Measurements from ENCODE around the gene CLEC20A. TPM values are rescaled to one million over a fixed set of nuclear protein-coding genes. Genes with fewer than 3 reads are reported as not detected.

Gene CLEC20A
- total RNA-seq, 2 donors from 2014 or later: 3.0 TPM; not detected in 1

DNA sequence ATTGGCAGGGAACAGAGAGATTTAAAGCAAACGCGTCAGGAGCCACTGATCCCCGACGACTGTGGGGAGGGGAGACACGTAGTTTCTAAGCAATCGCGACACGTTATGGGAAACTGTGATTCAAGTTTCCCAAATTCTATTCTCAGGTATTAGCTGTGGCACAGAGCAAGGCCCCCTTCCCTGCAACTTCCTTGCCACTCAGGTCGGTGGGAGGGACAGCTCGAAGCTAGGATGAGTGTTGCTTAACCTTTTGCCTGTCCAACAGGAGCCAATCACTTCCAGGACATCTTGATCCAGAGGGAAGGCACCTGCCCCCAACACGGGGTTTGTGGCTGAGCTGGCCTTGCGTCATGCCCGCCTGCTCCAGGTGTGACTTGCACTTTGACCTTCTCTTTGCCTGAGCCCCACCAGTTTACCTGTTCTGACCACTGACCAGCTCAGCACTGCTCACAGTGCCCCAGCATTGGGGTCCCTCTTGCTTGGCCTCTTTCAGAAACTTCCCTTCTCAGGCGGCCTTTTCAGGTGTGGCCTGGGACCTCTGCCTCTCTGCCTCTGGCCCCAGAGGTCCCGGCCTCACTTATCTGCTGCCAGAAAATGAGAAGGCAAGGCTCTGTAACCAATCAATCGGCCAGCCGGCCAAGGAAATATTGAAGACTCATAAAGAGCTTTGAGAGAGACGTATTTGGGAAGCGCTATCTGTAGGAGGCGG lies 40.8 kb upstream of the CLEC20A start:
- H3K4me3 ChIP-seq: no peak overlapping the region
- H3K27me3 ChIP-seq (replicated peaks; ENCODE audit: insufficient read depth): no peaks in the 10 kb centered on the region
- no peaks in the 10 kb centered on the region for H3K36me3 ChIP-seq
- H3K9me3 ChIP-seq: no peaks in the 10 kb centered on the region
- DNase-seq (ENCODE audit: low spot score) (no peak), ATAC-seq (ENCODE audit: insufficient number of reproducible peaks, low FRiP score, low read depth) (no peak)
- H3K4me1 ChIP-seq (ENCODE audit: control insufficient read depth in 1 of 2, low read depth in 2 of 2): peaks cover 0 to 5% of the 10 kb centered on the region in 2 donors
- H3K27ac ChIP-seq: no peak overlapping the region
- TF ChIP-seq, protein P1, sequence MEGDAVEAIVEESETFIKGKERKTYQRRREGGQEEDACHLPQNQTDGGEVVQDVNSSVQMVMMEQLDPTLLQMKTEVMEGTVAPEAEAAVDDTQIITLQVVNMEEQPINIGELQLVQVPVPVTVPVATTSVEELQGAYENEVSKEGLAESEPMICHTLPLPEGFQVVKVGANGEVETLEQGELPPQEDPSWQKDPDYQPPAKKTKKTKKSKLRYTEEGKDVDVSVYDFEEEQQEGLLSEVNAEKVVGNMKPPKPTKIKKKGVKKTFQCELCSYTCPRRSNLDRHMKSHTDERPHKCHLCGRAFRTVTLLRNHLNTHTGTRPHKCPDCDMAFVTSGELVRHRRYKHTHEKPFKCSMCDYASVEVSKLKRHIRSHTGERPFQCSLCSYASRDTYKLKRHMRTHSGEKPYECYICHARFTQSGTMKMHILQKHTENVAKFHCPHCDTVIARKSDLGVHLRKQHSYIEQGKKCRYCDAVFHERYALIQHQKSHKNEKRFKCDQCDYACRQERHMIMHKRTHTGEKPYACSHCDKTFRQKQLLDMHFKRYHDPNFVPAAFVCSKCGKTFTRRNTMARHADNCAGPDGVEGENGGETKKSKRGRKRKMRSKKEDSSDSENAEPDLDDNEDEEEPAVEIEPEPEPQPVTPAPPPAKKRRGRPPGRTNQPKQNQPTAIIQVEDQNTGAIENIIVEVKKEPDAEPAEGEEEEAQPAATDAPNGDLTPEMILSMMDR (IDR thresholded peaks at IDR 0.05): no peak

DNA sequence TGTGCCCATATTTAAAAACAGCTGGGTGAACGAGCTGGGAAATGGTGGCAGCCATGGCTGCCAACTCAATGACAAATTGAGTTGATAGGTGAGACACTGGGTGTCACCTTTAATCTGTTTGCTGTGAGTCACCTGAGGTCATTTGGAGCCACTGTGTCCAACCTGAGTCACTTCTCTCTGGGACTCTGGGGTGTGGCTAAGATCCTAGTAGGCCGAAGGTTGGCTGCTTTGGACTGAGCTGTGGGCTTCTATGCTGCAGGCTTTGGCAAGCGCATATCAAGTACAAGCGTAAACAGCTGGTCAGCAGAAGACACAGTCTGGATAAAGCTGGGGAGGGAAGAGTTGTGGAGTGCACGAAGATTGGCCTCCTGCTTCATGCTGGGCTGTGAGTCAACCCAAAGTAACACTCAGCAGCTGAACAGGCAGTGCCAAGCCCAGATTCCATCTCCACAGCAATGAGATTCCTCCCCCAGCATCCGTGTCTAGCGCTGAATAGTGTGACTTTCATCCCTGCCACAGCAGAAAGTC lies 40.1 kb upstream of the CLEC20A start:
- TF ChIP-seq, protein P1 (IDR thresholded peaks at IDR 0.05): no peak
- no peak for ATAC-seq (ENCODE audit: insufficient number of reproducible peaks, low FRiP score, low read depth)
- Histone ChIP-seq H3K4me3 (no peak overlapping the region), H3K9me3 (no peaks in the 10 kb centered on the region), H3K36me3 (no peaks in the 10 kb centered on the region), H3K27ac (no peak overlapping the region), H3K27me3 (replicated peaks; ENCODE audit: insufficient read depth) (no peaks in the 10 kb centered on the region), H3K4me1 (ENCODE audit: control insufficient read depth in 1 of 2, low read depth in 2 of 2) (peaks cover 0 to 7% of the 10 kb centered on the region in 2 donors)
- DNase-seq (ENCODE audit: low spot score): no peak

DNA sequence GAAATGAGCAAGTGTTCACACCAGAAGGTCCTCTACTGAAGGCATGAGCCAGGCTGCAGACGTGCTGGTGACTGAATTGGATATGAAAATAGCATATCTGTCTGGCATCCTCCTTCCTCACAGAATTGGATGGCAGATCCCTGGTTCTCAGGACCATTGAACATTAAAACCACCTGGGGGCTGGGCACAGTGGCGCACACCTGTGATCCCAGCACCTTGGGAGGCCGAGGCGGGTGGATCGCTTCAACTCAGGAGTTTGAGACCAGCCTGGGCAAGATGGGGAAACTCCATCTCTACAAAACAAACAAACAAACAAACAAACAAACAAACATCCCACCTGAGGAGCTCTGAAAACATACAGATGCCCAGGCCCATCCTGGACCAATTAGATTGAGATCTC lies 39.6 kb upstream of the CLEC20A start:
- Histone ChIP-seq H3K27me3 (replicated peaks; ENCODE audit: insufficient read depth) (no peaks in the 10 kb centered on the region), H3K36me3 (no peaks in the 10 kb centered on the region), H3K4me1 (ENCODE audit: control insufficient read depth in 1 of 2, low read depth in 2 of 2) (peaks cover 0 to 3% of the 10 kb centered on the region in 2 donors), H3K27ac (no peak overlapping the region), H3K4me3 (no peak overlapping the region), H3K9me3 (no peaks in the 10 kb centered on the region)
- ATAC-seq (ENCODE audit: insufficient number of reproducible peaks, low FRiP score, low read depth) (no peak), DNase-seq (ENCODE audit: low spot score) (no peak)
- TF ChIP-seq, protein P1 (IDR thresholded peaks at IDR 0.05): no peak

GRCh38 chr1:178534137-178534868 lies 37.5 kb upstream of the CLEC20A start:
- Histone ChIP-seq H3K9me3 (no peaks in the 10 kb centered on the region), H3K4me1 (ENCODE audit: control insufficient read depth in 1 of 2, low read depth in 2 of 2) (peaks cover 0 to 3% of the 10 kb centered on the region in 2 donors), H3K4me3 (no peak overlapping the region), H3K27me3 (replicated peaks; ENCODE audit: insufficient read depth) (no peaks in the 10 kb centered on the region), H3K36me3 (no peaks in the 10 kb centered on the region), H3K27ac (no peak overlapping the region)
- ATAC-seq (ENCODE audit: insufficient number of reproducible peaks, low FRiP score, low read depth): no peak
- no peak for DNase-seq (ENCODE audit: low spot score)
- TF ChIP-seq, protein P1 (IDR thresholded peaks at IDR 0.05): no peak

Measured in thoracic aorta (tissue), 2 donors.